Measurements from ENCODE around the gene TCEANC2.

The TCEANC2 gene

GRCh38 chr1:54124472-54124871, 71.1 kb downstream of the TCEANC2 start:
- Histone ChIP-seq H3K79me2 (ENCODE audit: low read length) (no peaks in the 10 kb centered on the region), H2AFZ (ENCODE audit: low read depth, low read length) (no peak overlapping the region), H4K20me1 (ENCODE audit: insufficient read depth, low read length) (no peaks in the 10 kb centered on the region), H3K9me3 (ENCODE audit: insufficient read depth, low read length) (no peaks in the 10 kb centered on the region), H3K4me3 (ENCODE audit: low read length) (no peak overlapping the region), H3K4me1 (ENCODE audit: low read length) (peaks cover 3% of the 10 kb centered on the region; the same call in 1 of the 2 replicates), H3K9ac (ENCODE audit: low read length) (no peak overlapping the region), H3K27ac (ENCODE audit: low read length) (no peak overlapping the region), H3K27me3 (ENCODE audit: low read depth, low read length) (no peaks in the 10 kb centered on the region), H3K4me2 (ENCODE audit: low read length) (no peak overlapping the region), H3K36me3 (replicated peaks; ENCODE audit: low read depth, low read length) (no peaks in the 10 kb centered on the region)
- TF ChIP-seq, protein P1, sequence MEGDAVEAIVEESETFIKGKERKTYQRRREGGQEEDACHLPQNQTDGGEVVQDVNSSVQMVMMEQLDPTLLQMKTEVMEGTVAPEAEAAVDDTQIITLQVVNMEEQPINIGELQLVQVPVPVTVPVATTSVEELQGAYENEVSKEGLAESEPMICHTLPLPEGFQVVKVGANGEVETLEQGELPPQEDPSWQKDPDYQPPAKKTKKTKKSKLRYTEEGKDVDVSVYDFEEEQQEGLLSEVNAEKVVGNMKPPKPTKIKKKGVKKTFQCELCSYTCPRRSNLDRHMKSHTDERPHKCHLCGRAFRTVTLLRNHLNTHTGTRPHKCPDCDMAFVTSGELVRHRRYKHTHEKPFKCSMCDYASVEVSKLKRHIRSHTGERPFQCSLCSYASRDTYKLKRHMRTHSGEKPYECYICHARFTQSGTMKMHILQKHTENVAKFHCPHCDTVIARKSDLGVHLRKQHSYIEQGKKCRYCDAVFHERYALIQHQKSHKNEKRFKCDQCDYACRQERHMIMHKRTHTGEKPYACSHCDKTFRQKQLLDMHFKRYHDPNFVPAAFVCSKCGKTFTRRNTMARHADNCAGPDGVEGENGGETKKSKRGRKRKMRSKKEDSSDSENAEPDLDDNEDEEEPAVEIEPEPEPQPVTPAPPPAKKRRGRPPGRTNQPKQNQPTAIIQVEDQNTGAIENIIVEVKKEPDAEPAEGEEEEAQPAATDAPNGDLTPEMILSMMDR (IDR thresholded peaks at IDR 0.05; ENCODE audit: low read depth, low read length), result no peak
- TF ChIP-seq EZH2phosphoT487 (IDR thresholded peaks at IDR 0.05; ENCODE audit: low read depth), result no peak

DNA sequence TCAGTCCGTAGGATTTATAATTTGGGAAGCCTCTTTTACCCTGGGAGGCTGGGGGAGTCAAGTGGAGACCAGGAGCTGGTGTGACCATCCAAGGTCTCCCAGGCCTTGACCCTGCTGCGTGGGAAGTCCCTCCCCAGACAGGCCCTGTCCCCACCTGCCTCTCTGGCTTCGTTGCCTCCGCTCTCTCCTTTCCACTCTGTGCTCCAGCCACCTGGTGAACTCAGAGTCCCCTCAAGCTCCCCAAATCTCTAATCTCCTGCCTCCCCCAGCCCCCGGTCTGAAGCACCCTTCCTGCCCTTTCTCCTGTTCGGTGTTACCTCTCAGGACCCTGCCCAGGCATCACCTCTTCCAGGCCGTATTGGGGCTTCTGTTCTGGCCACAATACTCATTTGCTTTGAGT, 71.5 kb downstream of the TCEANC2 start:
- Histone ChIP-seq H3K36me3 (replicated peaks; ENCODE audit: low read depth, low read length) (no peaks in the 10 kb centered on the region), H3K27me3 (ENCODE audit: low read depth, low read length) (no peaks in the 10 kb centered on the region), H3K9me3 (ENCODE audit: insufficient read depth, low read length) (no peaks in the 10 kb centered on the region), H3K4me2 (ENCODE audit: low read length) (no peak overlapping the region), H3K27ac (ENCODE audit: low read length) (no peak overlapping the region), H3K9ac (ENCODE audit: low read length) (no peak overlapping the region), H3K4me1 (ENCODE audit: low read length) (peaks cover 3% of the 10 kb centered on the region; the same call in 1 of the 2 replicates), H3K79me2 (ENCODE audit: low read length) (no peaks in the 10 kb centered on the region), H2AFZ (ENCODE audit: low read depth, low read length) (no peak overlapping the region), H4K20me1 (ENCODE audit: insufficient read depth, low read length) (no peaks in the 10 kb centered on the region), H3K4me3 (ENCODE audit: low read length) (no peak overlapping the region)
- TF ChIP-seq, protein P1 (IDR thresholded peaks at IDR 0.05; ENCODE audit: low read depth, low read length), result no peak
- TF ChIP-seq EZH2phosphoT487 (IDR thresholded peaks at IDR 0.05; ENCODE audit: low read depth), result no peak

DNA sequence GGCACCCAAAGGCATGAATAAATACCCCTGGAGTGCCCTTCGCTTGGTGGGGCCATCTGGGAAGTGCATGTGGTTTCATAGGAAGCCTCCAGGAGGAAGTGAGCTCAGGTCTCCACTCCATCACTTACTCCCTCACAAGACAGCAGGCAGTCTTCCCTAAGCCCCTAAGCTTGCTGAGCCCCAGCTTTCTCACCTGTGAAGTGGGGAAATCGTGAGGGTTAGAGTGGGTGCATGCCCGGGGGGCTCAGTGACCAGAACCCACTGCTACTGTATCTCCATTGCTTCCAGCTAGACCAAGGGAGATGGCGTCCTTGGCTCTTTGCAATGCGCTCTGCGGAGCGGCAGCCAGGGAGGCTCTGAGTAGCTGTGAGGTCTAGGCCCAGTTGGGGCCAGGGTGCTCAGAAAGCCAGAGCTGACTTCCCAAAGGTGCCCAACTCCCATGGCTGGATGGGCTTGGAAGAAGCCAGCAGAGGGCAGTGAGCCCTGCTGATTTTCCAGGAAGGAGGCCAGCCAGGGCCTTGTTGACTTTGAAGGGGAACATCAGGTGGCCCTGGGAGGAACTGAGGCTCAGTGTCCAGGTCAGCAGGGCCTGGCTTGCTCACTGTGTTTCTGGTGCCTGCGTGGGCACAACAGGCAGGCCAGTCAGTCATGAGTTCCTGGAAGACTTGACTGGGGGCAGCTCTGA, 72.1 kb downstream of the TCEANC2 start:
- Histone ChIP-seq H3K9ac (ENCODE audit: low read length) (no peak overlapping the region), H3K4me1 (ENCODE audit: low read length) (peaks cover 3% of the 10 kb centered on the region; the same call in 1 of the 2 replicates), H4K20me1 (ENCODE audit: insufficient read depth, low read length) (no peaks in the 10 kb centered on the region), H3K79me2 (ENCODE audit: low read length) (no peaks in the 10 kb centered on the region), H3K27ac (ENCODE audit: low read length) (no peak overlapping the region), H3K9me3 (ENCODE audit: insufficient read depth, low read length) (no peaks in the 10 kb centered on the region), H3K4me3 (ENCODE audit: low read length) (no peak overlapping the region), H3K27me3 (ENCODE audit: low read depth, low read length) (no peaks in the 10 kb centered on the region), H3K36me3 (replicated peaks; ENCODE audit: low read depth, low read length) (no peaks in the 10 kb centered on the region), H3K4me2 (ENCODE audit: low read length) (no peak overlapping the region), H2AFZ (ENCODE audit: low read depth, low read length) (no peak overlapping the region)
- no peak for TF ChIP-seq EZH2phosphoT487 (IDR thresholded peaks at IDR 0.05; ENCODE audit: low read depth)
- TF ChIP-seq, protein P1 (IDR thresholded peaks at IDR 0.05; ENCODE audit: low read depth, low read length), result no peak

GRCh38 chr1:54126271-54126815, 72.9 kb downstream of the TCEANC2 start:
- H2AFZ ChIP-seq (ENCODE audit: low read depth, low read length), result no peak overlapping the region
- H3K9ac ChIP-seq (ENCODE audit: low read length), result no peak overlapping the region
- TF ChIP-seq, protein P1 (IDR thresholded peaks at IDR 0.05; ENCODE audit: low read depth, low read length), result no peak
- no peak for TF ChIP-seq EZH2phosphoT487 (IDR thresholded peaks at IDR 0.05; ENCODE audit: low read depth)
- H3K4me3 ChIP-seq (ENCODE audit: low read length), result no peak overlapping the region
- H3K36me3 ChIP-seq (replicated peaks; ENCODE audit: low read depth, low read length), result no peaks in the 10 kb centered on the region
- no peak overlapping the region for H3K27ac ChIP-seq (ENCODE audit: low read length)
- no peaks in the 10 kb centered on the region for H3K9me3 ChIP-seq (ENCODE audit: insufficient read depth, low read length)
- peaks cover 1% of the 10 kb centered on the region; the same call in 1 of the 2 replicates for H3K4me1 ChIP-seq (ENCODE audit: low read length)
- no peak overlapping the region for H3K4me2 ChIP-seq (ENCODE audit: low read length)
- H3K27me3 ChIP-seq (ENCODE audit: low read depth, low read length), result no peaks in the 10 kb centered on the region
- H3K79me2 ChIP-seq (ENCODE audit: low read length), result no peaks in the 10 kb centered on the region
- no peaks in the 10 kb centered on the region for H4K20me1 ChIP-seq (ENCODE audit: insufficient read depth, low read length)
